A549 treated with DMSO at 1 μM for 4 hours (cell line): ENCODE measurements around the gene AUNIP. TPM values are rescaled to one million over a fixed set of nuclear protein-coding genes. Genes with fewer than 3 reads are reported as not detected.

Source experiments
- total RNA-seq: library from RNA; stranded (reverse); fragments of 200-300 nt; extraction: Qiagen RNA extraction; gene quantifications from 5 replicates; pipeline ENCODE4 v1.2.3, GENCODE V29; 2022; ENCODE audit warnings: low read depth

Gene AUNIP, protein sequence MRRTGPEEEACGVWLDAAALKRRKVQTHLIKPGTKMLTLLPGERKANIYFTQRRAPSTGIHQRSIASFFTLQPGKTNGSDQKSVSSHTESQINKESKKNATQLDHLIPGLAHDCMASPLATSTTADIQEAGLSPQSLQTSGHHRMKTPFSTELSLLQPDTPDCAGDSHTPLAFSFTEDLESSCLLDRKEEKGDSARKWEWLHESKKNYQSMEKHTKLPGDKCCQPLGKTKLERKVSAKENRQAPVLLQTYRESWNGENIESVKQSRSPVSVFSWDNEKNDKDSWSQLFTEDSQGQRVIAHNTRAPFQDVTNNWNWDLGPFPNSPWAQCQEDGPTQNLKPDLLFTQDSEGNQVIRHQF
- 6.0 to 8.5 TPM (median 6.3 TPM) in 5 replicates for total RNA-seq

DNA sequence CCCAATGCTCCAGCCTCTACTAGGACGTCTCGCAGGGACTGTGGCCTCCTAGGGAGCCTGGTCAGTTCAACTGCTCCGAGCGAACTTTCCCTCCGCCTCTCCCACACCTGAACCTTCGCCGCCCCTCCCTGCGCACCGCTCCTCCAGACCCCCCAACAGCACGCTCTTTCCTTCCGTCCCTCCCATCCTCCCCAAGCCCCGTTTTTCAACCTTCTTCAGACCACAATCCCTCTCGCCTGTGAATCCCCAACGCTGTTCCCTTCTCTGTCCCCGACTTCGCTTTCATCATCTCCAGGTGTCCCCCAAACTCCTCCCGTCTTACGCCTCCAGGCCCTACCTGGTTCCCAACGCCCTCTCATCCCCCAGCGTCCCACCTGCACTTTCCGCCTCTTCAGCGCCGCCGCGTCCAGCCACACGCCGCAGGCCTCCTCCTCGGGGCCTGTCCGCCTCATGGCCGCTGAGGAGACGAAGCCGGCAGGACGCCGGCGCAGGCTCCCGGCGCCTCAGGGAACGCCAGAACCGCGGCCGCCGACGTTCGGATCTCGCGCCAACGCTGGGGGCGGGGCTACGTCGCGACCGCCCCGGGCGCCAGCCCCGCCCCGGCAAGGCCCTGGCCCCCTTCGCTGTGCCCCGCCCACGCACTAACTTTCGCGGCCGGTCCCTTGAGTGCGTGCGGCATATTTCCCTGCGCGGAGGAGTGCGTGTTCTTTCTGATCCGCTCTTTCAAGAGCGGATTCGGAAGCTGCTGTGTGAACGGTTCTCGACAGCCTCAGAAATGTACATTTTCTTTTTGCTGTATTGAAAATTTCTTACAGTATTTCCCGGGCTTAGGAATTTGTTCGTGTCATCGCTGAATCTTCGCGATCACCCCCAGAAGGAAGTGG, at the start of gene AUNIP:
TSS of gene AUNIP (minus strand) at position 552 of the 884 bp plus-strand sequence. CDS start at position 452, 100 bp downstream.

DNA sequence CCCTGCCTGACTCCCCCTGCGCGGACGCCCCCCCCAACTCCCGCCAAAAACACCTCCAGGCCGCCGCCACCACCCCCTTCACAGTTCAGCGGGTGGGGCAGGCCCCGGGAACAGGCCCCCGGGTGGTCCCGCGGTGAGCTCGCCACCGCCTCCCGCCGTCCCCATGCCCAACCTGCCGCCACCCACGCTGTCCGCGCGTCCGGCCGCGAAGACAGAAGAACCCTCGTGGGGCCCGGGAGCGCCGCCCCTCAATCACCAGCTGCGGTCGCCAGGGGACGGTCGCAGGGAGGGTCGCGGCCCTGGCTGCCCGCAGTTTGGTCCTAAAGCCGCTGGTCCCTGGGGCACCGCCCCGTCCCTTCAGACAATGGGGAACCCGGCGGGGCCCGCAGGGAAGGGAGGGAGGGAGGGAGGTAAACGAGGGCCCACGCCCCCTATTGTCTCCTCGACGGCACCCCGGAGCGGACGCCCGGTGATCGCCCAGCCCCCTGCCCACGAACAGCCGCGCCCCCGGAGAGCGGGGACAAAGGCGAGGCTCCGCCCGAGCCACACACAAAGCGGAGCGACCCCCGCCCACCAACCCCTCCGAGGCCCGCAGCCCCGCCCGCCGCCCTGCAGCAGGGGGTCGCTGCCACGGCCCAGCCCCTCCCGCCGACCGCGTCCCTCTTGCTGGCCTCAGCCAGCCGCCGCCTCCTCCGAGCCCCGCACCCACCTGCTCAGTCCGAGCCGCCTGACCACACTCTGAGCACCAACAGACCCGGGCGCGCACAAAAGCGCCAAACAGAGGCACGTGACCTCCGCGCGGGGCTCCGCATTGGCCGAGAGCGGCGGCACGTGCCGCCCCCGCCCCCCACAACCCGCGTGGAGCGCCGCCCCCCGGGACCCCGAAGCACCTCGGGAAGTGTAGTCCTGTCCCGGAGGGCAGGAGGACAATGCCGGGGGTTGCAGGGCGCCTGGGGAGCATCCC, 46.7 kb upstream of the AUNIP start, which contains the start of gene STMN1:
TSS of gene STMN1 (minus strand) at position 740 of the 964 bp plus-strand sequence. CDS start 1,743 bp downstream, outside the sequence.

DNA sequence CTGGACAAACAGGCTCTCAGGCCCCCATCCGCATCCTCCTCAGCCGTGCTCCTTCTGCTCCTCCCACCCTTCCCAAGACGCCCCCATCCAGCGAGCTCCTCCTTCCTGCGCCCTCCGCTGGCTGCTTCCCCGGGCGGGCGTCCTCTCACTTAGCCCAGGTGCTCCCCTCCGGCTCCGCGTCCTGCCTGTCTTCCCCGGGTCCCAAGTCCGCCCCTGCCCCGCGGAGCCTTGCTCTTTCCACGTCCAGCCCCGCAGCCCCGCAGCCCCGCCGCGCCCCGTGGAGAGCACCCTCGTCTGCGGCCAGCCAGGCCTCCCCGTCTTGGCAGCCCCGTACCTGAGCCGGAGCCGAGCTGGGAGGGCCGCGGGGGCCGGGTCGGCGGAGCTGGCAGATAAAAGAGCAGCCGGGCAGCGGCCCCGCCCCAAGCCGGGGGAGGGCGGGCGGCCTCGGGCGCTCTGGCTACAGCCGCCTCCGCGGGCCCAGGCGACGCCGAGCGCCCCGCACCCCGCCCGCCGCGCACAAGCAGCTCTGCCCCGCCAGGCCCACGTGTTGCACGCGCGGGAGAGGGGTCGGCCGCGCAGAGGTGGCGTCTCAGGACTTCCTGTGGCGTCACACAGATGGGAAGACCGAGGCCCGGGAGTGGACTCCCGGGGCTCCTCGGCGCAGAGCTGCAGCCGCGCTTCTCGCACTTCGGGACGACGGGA, 16.0 kb upstream of the AUNIP start, which contains the start of gene PAQR7:
TSS of gene PAQR7 (minus strand) at position 555 of the 702 bp plus-strand sequence. CDS start 11,869 bp downstream, outside the sequence.

DNA sequence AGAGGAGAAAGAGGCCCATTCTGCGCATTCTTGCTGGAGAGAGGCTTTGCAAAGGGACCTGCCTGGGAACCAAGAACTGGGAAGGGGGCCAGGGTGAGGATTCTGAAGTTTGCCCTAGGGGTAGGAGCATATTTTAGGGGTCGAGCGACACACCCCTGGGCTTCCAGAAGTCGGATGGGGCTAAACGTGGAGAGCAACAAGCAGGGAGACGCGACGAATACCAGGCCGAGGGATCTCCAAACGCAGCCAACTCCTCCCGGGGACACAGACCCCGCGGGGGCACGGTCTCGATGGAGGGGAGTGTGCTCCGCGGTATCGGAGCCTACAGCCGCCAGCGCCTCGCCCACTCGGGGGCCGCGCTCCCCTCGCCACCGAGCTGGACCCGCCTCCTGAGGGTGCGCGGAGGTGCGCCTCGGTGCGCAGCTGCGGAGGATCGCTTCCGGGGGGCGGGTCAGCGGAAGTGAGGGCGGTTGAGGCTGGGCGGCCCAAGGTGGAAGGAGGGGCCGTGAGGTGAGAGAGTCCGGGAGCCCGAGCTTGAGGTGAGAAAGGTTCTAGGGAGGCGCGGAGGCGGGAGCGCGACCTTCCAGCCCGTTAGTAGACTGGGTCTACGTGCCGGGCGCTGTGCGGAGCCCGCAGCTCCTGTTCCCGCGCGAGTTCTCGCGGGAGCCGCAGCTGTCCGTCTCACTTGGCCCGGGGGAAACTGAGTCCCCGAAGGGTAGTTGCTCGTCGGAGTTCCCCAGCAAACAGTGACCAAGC, 39.6 kb downstream of the AUNIP start, which contains the start of gene MTFR1L:
TSS of gene MTFR1L (plus strand) at position 464 of the 756 bp plus-strand sequence. CDS start 3,151 bp downstream, outside the sequence.

DNA sequence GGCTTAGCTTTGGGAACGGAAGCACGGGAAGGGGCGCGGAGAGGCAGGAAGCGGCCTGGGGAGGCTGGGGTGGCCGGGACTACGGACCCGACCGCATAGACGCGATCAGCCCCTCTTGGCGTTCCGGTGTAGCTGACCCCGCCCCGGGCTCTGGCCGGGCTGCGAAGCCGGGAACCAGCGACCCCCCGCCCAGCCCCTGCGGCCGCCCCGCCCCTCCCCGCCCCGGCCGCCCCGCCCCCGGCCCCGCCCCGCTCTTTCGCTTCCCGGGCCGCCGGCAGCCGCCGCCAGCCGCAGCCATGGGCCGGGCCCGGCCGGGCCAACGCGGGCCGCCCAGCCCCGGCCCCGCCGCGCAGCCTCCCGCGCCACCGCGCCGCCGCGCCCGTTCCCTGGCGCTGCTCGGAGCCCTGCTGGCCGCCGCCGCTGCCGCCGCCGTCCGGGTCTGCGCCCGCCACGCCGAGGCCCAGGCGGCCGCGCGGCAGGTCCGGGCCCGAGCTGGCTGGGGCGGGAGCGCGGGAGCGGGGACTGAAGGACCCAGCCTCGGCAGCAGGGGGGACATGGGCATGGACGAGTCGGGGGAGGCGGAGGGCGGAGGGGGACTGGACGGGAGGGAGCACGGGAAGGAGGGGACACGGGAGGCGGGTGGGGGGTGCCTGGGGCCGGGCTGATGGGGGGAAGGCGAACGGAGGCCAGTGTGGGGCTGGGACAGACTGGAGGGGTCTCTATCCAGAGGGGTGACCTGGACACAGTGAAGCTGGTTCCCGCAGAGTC, 59.1 kb downstream of the AUNIP start, which contains the start of gene SELENON:
TSS of gene SELENON (plus strand) at position 259 of the 768 bp plus-strand sequence. CDS start at position 297, 38 bp downstream.

Other genes starting within 250 kb of the AUNIP start
- gene MAN1C1, start 242.7 kb downstream of the AUNIP start, total RNA-seq: 0.21 to 0.30 TPM (median 0.24 TPM) in 5 replicates
- gene SELENON, start 59.3 kb downstream of the AUNIP start, total RNA-seq: 59.5 to 69.1 TPM (median 59.8 TPM) in 5 replicates
- gene MTFR1L, start 39.5 kb downstream of the AUNIP start, total RNA-seq: 22.1 to 25.6 TPM (median 23.5 TPM) in 5 replicates
- gene PAQR7, start 16.3 kb upstream of the AUNIP start, total RNA-seq: 2.7 to 3.9 TPM (median 3.7 TPM) in 5 replicates
- 182 to 214 TPM (median 210 TPM) in 5 replicates for gene STMN1, start 47.0 kb upstream of the AUNIP start, total RNA-seq
- 7.3 to 9.8 TPM (median 8.0 TPM) in 5 replicates for gene PAFAH2, start 138.6 kb upstream of the AUNIP start, total RNA-seq
- gene EXTL1, start 162.3 kb upstream of the AUNIP start, total RNA-seq: 0.02 TPM in 1 of 5 replicates, not detected in the others
- 0.05 to 0.11 TPM (median 0.06 TPM) in 4 of 5 replicates, not detected in the other for gene SLC30A2, start 186.7 kb upstream of the AUNIP start, total RNA-seq
- not detected in 5 replicates for gene TRIM63, start 208.2 kb upstream of the AUNIP start, total RNA-seq